Measurements from ENCODE around the gene CLASRP. TPM values are rescaled to one million over a fixed set of nuclear protein-coding genes. Genes with fewer than 3 reads are reported as not detected.

Gene CLASRP
- total and polyA plus RNA-seq, 2 of the 8 experiments (the other 6 are each of a cell fraction or from before 2014, with no cell fraction given), result 22.3 to 71.7 TPM

- no peaks in the 10 kb centered on the region for H3K4me1 ChIP-seq (replicated peaks in 1 of 4; ENCODE audit: control insufficient read depth in 3 of 4, insufficient read depth in 4 of 4, low read length in 3 of 4)
- no peaks in the 10 kb centered on the region for H3K23me2 ChIP-seq (ENCODE audit: low read depth, low read length)
- no peaks in the 10 kb centered on the region for H3K79me1 ChIP-seq (ENCODE audit: low read depth, low read length)
- H3K36me3 ChIP-seq (ENCODE audit: control insufficient read depth in 2 of 4, insufficient read depth in 4 of 4, low read length in 3 of 4), result peaks cover 5 to 45% (median 25%) of the 10 kb centered on the region in 4 experiments; a peak in 7 of 8 replicates
- H4K8ac ChIP-seq (ENCODE audit: extremely low read depth, insufficient read depth, low read length), result no peak overlapping the region
- no peak overlapping the region for H3K9ac ChIP-seq (replicated peaks in 1 of 4; ENCODE audit: extremely low read depth in 1 of 4, low read depth in 3 of 4, low read length in 3 of 4)
- H2BK120ac ChIP-seq (replicated peaks; ENCODE audit: low read depth, low read length), result no peak overlapping the region
- no peak overlapping the region for H3K4ac ChIP-seq (replicated peaks; ENCODE audit: insufficient read length, low read depth, low read length)
- ChIA-PET CTCF (ENCODE audit: partially characterized antibody) (interaction anchor here (0.6 to 1.5 kb wide), 3 partner anchors 10 to 69 kb away, joined by 3 read pairs; no protein-coding TSS in a partner anchor), POLR2A (ENCODE audit: partially characterized antibody) (interaction anchor here (0.7 to 6.9 kb wide), 9 partner anchors 8 to 86 kb away, joined by 3 to 61 read pairs (median 4); partner anchors contain the start of genes GEMIN7 and ZNF296)
- no peaks in the 10 kb centered on the region for H3K27me3 ChIP-seq (replicated peaks in 1 of 4; ENCODE audit: control insufficient read depth in 3 of 4, extremely low read depth in 1 of 4, insufficient read depth in 3 of 4, low read length in 3 of 4)
- peaks cover 4 to 10% of the 10 kb centered on the region in 2 experiments for H4K20me1 ChIP-seq (replicated peaks in 1 of 2; ENCODE audit: control insufficient read depth in 1 of 2, insufficient read depth in 2 of 2, low read length in 2 of 2)
- TF ChIP-seq E2F6 (IDR thresholded peaks at IDR 0.05), result peak; percentile 66
- TF ChIP-seq TBP (IDR thresholded peaks at IDR 0.05; ENCODE audit: low read depth, low read length), result peak; percentile 37; the same call in 1 of the 2 replicates
- TF ChIP-seq MAX (IDR thresholded peaks at IDR 0.05), result peak; percentile 57; the same call in 1 of the 2 replicates
- TF ChIP-seq JUN (IDR thresholded peaks at IDR 0.05; ENCODE audit: low read depth, low read length), result no peak
- TF ChIP-seq SP4 (IDR thresholded peaks at IDR 0.05; ENCODE audit: low read length), result no peak
- H2BK20ac ChIP-seq (ENCODE audit: low read length), result no peak overlapping the region
- WGBS, 2 experiments (ENCODE audit: extremely low coverage in 1 of 2, insufficient coverage in 1 of 2, insufficient read length in 1 of 2, insufficient replicate concordance in 2 of 2, low coverage in 1 of 2, low lambda C conversion rate in 2 of 2, missing lambda C conversion rate in 1 of 2), result 77% methylated on average over 12 of the region's 13 CpGs; no CpG with 5 or more reads in 1 of the 2 experiments
- H3K4me2 ChIP-seq (ENCODE audit: insufficient read depth in 1 of 2, low read depth in 2 of 2, low read length in 2 of 2), result no peak overlapping the region
- no peak overlapping the region; the same call in 1 of the 2 replicates for H3K18ac ChIP-seq (ENCODE audit: extremely low read depth, low read length)
- H4K91ac ChIP-seq (replicated peaks; ENCODE audit: insufficient read length, low read length), result no peak overlapping the region
- DNase-seq (ENCODE audit: low read depth in 1 of 2, low spot score in 2 of 2) (no peak), FAIRE-seq (no peak)
- H3K14ac ChIP-seq (ENCODE audit: insufficient read length), result no peak overlapping the region
- no peak overlapping the region for H2AFZ ChIP-seq (ENCODE audit: low read length)
- no peak overlapping the region for H3K56ac ChIP-seq (replicated peaks; ENCODE audit: insufficient read length, low read depth, low read length)
- peak overlapping the region; percentile 44; the same call in 1 of the 2 replicates for H2BK5ac ChIP-seq (ENCODE audit: low read depth, low read length)
- H4K5ac ChIP-seq (ENCODE audit: insufficient read length, low read depth, low read length), result no peak overlapping the region
- H2BK15ac ChIP-seq (ENCODE audit: low read length), result no peak overlapping the region
- peak overlapping the region; percentile 10; the same call in 1 of the 2 replicates for H3K27ac ChIP-seq (ENCODE audit: low read depth, low read length)
- H2AK5ac ChIP-seq (ENCODE audit: low read depth, low read length), result no peak overlapping the region
- no peak overlapping the region for H3K4me3 ChIP-seq (ENCODE audit: extremely low read depth in 1 of 4, insufficient read depth in 2 of 4, low read depth in 3 of 4, low read length in 4 of 4)
- H3K23ac ChIP-seq (ENCODE audit: insufficient read length), result no peak overlapping the region
- H3K9me3 ChIP-seq (ENCODE audit: insufficient read depth in 2 of 2, low read depth in 1 of 2, low read length in 1 of 2), result no peaks in the 10 kb centered on the region
- peaks cover 0 to 3% of the 10 kb centered on the region in 2 experiments; a peak in 1 of 4 replicates for H3K79me2 ChIP-seq (ENCODE audit: control insufficient read depth in 1 of 2, insufficient read depth in 2 of 2, low read length in 2 of 2)
- no peak overlapping the region for H2BK12ac ChIP-seq (ENCODE audit: low read depth, low read length)
Measured at GRCh38 chr19:45069056-45069455, 30.2 kb downstream of the CLASRP start.

Data from H1 (cell line).